B cell (primary cell): Measurements from ENCODE around the gene ARMC10. TPM values are rescaled to one million over a fixed set of nuclear protein-coding genes. Genes with fewer than 3 reads are reported as not detected.

Source experiments
- ATAC-seq: fragments of 200-7000 bp; cut with Tn5 transposase; one replicate; pipeline ENCODE4 v1.10.0; 2021; ENCODE audit warnings: low read depth, mild to moderate bottlenecking, moderate number of reproducible peaks, moderate library complexity
- CTCF ChIA-PET: fragments of 350-600 bp; sonication (Branson Sonifier 250); formaldehyde crosslinking; loops from one replicate; lab custom pipeline; 2021; ENCODE audit warnings: antibody characterized with exemption, inconsistent platforms; lab: Charles Lee
- POLR2A ChIA-PET: fragments of 350-600 bp; sonication (Branson Sonifier 250); formaldehyde crosslinking; loops from one replicate; lab custom pipeline; 2021; ENCODE audit warnings: antibody characterized with exemption; lab: Charles Lee
- DNase-seq: peaks from one replicate; pipeline ENCODE4 v3.0.0; 2013
- H2AFZ ChIP-seq: 2 replicates; pipeline ENCODE4 v1.6.1; 2012; ENCODE audit warnings: mild to moderate bottlenecking, low read depth, low read length; ENCODE audit not compliant: insufficient read depth, poor library complexity, severe bottlenecking
- H3K27ac ChIP-seq, 2 donors: 1 replicate in 1 of 2; 2 replicates in 1 of 2; pipeline ENCODE4 v1.5.1; 2012 to 2013; ENCODE audit warnings: low read length in 2 of 2, mild to moderate bottlenecking in 2 of 2, moderate library complexity in 1 of 2
- H3K27me3 ChIP-seq, 4 experiments: fragments of 200-600 bp in 1 of 4; sonication (generic) in 1 of 4; replicated peaks in 1 of 4; 1 replicate in 2 of 4; 2 replicates in 2 of 4; pipeline versions ENCODE4 v1.6.1 to v1.7.0; 2013 to 2016; ENCODE audit warnings: low read length in 3 of 4, mild to moderate bottlenecking in 2 of 4, mixed read lengths in 1 of 4, moderate library complexity in 1 of 4; ENCODE audit not compliant: insufficient read depth in 4 of 4, control insufficient read depth in 3 of 4; ENCODE audit errors: control extremely low read depth in 1 of 4
- H3K36me3 ChIP-seq, 2 experiments: replicated peaks in 1 of 2; 1 replicate in 1 of 2; 2 replicates in 1 of 2; pipeline versions ENCODE4 v1.6.1 to v1.7.1; 2013; ENCODE audit warnings: low read length in 1 of 2; ENCODE audit not compliant: insufficient read depth in 2 of 2, control insufficient read depth in 1 of 2; ENCODE audit errors: control extremely low read depth in 1 of 2, extremely low read depth in 1 of 2
- H3K4me1 ChIP-seq, 2 donors: fragments of 200-600 bp in 1 of 2; sonication (generic) in 1 of 2; 1 replicate in 1 of 2; 2 replicates in 1 of 2; pipeline versions ENCODE4 v1.5.1 to v1.6.1; 2013 to 2017; ENCODE audit warnings: low read length in 2 of 2; ENCODE audit not compliant: control insufficient read depth in 2 of 2, insufficient read depth in 2 of 2
- H3K4me2 ChIP-seq: replicated peaks from 2 replicates; pipeline ENCODE3; 2012; ENCODE audit warnings: mild to moderate bottlenecking, low read depth, low read length; ENCODE audit not compliant: poor library complexity, severe bottlenecking
- H3K4me3 ChIP-seq, 5 experiments: fragments of 200-600 bp in 1 of 5; sonication (generic) in 1 of 5; 1 replicate in 3 of 5; 2 replicates in 2 of 5; pipeline versions ENCODE4 v1.5.1 to v1.7.0; 2011 to 2016; ENCODE audit warnings: low read length in 4 of 5, mild to moderate bottlenecking in 4 of 5, low read depth in 2 of 5, control low read depth in 1 of 5, moderate library complexity in 1 of 5; ENCODE audit not compliant: insufficient read depth in 1 of 5; ENCODE audit errors: control extremely low read depth in 1 of 5, extremely low read depth in 1 of 5
- H3K79me2 ChIP-seq: fragments of 200-600 bp; sonication (generic); one replicate; pipeline ENCODE4 v1.6.0; 2016; ENCODE audit warnings: low read length; ENCODE audit not compliant: control insufficient read depth, insufficient read depth
- H3K9ac ChIP-seq: fragments of 200-600 bp; sonication (generic); 2 replicates; pipeline ENCODE4 v1.6.1; 2017; ENCODE audit warnings: mild to moderate bottlenecking, low read length, moderate library complexity
- H3K9me3 ChIP-seq, 3 donors: one replicate each; pipeline versions ENCODE4 v1.6.1 to v1.7.1; 2013; ENCODE audit warnings: low read length in 2 of 3; ENCODE audit not compliant: control insufficient read depth in 2 of 3, insufficient read depth in 1 of 3; ENCODE audit errors: control extremely low read depth in 1 of 3
- H4K20me1 ChIP-seq: 2 replicates; pipeline ENCODE4 v1.6.0; 2012; ENCODE audit warnings: mild to moderate bottlenecking, low read length; ENCODE audit not compliant: insufficient read depth, control insufficient read depth, poor library complexity, severe bottlenecking
- H3K27ac Mint-ChIP-seq: one replicate; pipeline ENCODE4 v1.8.0; 2021; ENCODE audit warnings: mixed read lengths
- H3K27me3 Mint-ChIP-seq: one replicate; pipeline ENCODE4 v1.8.0; 2021; ENCODE audit warnings: mixed read lengths
- H3K4me1 Mint-ChIP-seq: one replicate; pipeline ENCODE4 v1.8.0; 2021; ENCODE audit warnings: mixed read lengths
- H3K4me3 Mint-ChIP-seq: one replicate; pipeline ENCODE4 v1.8.0; 2021; ENCODE audit warnings: mixed read lengths
- H3K9me3 Mint-ChIP-seq: one replicate; pipeline ENCODE4 v1.8.0; 2022; ENCODE audit warnings: mixed read lengths; ENCODE audit not compliant: insufficient read depth
- EZH2 ChIP-seq: IDR thresholded peaks from 2 replicates; pipeline ENCODE4 v1.6.1; 2012; ENCODE audit warnings: borderline replicate concordance, low read depth, mild to moderate bottlenecking, moderate library complexity, low read length; ENCODE audit not compliant: insufficient read depth, poor library complexity, severe bottlenecking
- WGBS: methylation state at CpG from one replicate; pipeline ENCODE4 v1.1.5; 2013; ENCODE audit warnings: missing lambda C conversion rate; ENCODE audit not compliant: insufficient coverage; 5-methylcytosine and 5-hydroxymethylcytosine counted together
- intact Hi-C: fragments of 100-400 bp; cut with micrococcal nuclease; formaldehyde crosslinking; loops from one replicate; pipeline ENCODE4 v1.10.0; 2022
- polyA plus RNA-seq: library from polyadenylated mRNA; depleted of rRNA; stranded (reverse); fragments of >200 nt; gene quantifications from 2 replicates; pipeline ENCODE4 v1.2.3, GENCODE V29; 2012
- total RNA-seq, 2 donors: library from RNA; stranded (reverse); fragments of 120-200 nt in 1 of 2; gene quantifications; 1 replicate in 1 of 2; 2 replicates in 1 of 2; pipeline versions ENCODE4 v1.2.3 to v1.2.4, GENCODE V29; 2013 to 2022
- TF ChIP-seq, protein P1 (sequence below): fragments of 200-600 bp; IDR thresholded peaks from one replicate; pipeline ENCODE4 v1.8.0; 2022; ENCODE audit warnings: antibody characterized with exemption, mild to moderate bottlenecking

The ARMC10 gene
- total and polyA plus RNA-seq, 2 donors (not counting 1 experiment from before 2014, with no cell fraction given) = 7.3 to 24.2 TPM

DNA sequence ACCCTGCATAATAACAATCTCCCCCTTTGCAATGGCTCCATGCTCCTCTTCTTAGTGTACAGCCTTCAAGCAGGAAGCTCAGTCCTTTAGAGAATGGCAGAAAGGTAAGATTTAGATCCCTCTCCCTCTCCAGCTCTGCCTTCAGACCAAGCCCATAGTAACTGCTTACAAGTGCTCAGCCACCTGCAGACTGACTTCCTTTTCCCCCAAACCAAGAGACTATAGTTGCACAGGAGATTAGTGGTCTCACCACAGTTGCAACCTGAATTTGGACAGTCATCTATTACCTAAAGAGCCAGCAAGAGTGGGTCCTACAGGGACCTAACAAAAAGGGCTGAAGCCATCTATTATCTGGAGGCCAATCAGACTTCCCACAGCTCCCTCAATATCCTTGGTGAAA, 16.8 kb upstream of the ARMC10 start:
- ChIA-PET POLR2A (no interaction called here), CTCF (interaction anchor here (0.8 to 1.8 kb wide), 2 partner anchors 13 to 300 kb away, joined by 3 to 8 read pairs; no protein-coding TSS in a partner anchor)
- Histone ChIP-seq H3K27me3 (no peaks in the 10 kb centered on the region), H3K79me2 (no peaks in the 10 kb centered on the region), H3K27ac (no peak overlapping the region), H3K4me2 (no peak overlapping the region), H3K4me1 (no peaks in the 10 kb centered on the region), H3K4me3 (no peak overlapping the region), H3K36me3 (no peaks in the 10 kb centered on the region), H3K9me3 (no peaks in the 10 kb centered on the region), H3K9ac (no peak overlapping the region), H2AFZ (no peak overlapping the region), H4K20me1 (no peaks in the 10 kb centered on the region)
- TF ChIP-seq, protein P1, sequence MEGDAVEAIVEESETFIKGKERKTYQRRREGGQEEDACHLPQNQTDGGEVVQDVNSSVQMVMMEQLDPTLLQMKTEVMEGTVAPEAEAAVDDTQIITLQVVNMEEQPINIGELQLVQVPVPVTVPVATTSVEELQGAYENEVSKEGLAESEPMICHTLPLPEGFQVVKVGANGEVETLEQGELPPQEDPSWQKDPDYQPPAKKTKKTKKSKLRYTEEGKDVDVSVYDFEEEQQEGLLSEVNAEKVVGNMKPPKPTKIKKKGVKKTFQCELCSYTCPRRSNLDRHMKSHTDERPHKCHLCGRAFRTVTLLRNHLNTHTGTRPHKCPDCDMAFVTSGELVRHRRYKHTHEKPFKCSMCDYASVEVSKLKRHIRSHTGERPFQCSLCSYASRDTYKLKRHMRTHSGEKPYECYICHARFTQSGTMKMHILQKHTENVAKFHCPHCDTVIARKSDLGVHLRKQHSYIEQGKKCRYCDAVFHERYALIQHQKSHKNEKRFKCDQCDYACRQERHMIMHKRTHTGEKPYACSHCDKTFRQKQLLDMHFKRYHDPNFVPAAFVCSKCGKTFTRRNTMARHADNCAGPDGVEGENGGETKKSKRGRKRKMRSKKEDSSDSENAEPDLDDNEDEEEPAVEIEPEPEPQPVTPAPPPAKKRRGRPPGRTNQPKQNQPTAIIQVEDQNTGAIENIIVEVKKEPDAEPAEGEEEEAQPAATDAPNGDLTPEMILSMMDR = no peak
- no peak for TF ChIP-seq EZH2
- DNase-seq (no peak), ATAC-seq (no peak)
- Mint-ChIP-seq H3K27ac (no peak overlapping the region), H3K9me3 (no peaks in the 10 kb centered on the region), H3K4me3 (no peak overlapping the region), H3K27me3 (no peaks in the 10 kb centered on the region), H3K4me1 (no peaks in the 10 kb centered on the region)
- intact Hi-C loops = no loop called here

DNA sequence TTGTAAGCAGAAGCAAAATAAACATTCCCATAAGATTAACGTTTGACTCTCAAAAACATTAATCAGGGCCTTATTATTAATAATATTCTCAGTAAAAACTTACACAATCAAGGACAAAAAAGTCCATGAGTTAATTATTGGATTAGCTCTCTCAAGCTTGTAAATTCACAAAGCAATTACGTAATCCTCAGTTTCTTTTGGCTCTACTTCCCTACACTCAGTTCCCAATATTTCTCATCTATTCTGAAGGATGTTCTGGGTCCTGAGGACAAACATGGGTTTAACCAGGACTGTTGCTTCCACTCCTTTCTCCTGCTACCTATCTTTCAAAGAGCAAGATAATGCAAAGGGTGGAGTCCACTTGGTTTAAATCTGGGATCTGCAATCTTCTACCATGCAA, 15.5 kb upstream of the ARMC10 start:
- WGBS = no CpG with 5 or more reads among the region's 2 CpGs
- Histone ChIP-seq H3K36me3 (no peaks in the 10 kb centered on the region), H3K4me2 (no peak overlapping the region), H3K9me3 (no peaks in the 10 kb centered on the region), H3K27me3 (no peaks in the 10 kb centered on the region), H3K9ac (no peak overlapping the region), H4K20me1 (no peaks in the 10 kb centered on the region), H3K79me2 (no peaks in the 10 kb centered on the region), H2AFZ (no peak overlapping the region), H3K4me3 (no peak overlapping the region), H3K27ac (no peak overlapping the region), H3K4me1 (no peaks in the 10 kb centered on the region)
- Mint-ChIP-seq H3K27me3 (no peaks in the 10 kb centered on the region), H3K4me3 (no peak overlapping the region), H3K4me1 (no peaks in the 10 kb centered on the region), H3K27ac (no peak overlapping the region), H3K9me3 (no peaks in the 10 kb centered on the region)
- ChIA-PET CTCF (interaction anchor here (0.7 to 1.8 kb wide), 2 partner anchors 12 to 301 kb away, joined by 3 to 8 read pairs; no protein-coding TSS in a partner anchor), POLR2A (no interaction called here)
- DNase-seq (no peak), ATAC-seq (no peak)
- no peak for TF ChIP-seq EZH2
- TF ChIP-seq, protein P1 = no peak
- intact Hi-C loops = no loop called here
